GM18498 (cell line): ENCODE data around the gene MGAT4B.

Experiments used
- ATAC-seq: cut with Tn5 transposase; IDR thresholded peaks from one replicate; pipeline ENCODE4 v1.9.1; 2021; ENCODE audit warnings: mild to moderate bottlenecking, moderate library complexity; ENCODE audit not compliant: unreplicated experiment

The MGAT4B gene

DNA sequence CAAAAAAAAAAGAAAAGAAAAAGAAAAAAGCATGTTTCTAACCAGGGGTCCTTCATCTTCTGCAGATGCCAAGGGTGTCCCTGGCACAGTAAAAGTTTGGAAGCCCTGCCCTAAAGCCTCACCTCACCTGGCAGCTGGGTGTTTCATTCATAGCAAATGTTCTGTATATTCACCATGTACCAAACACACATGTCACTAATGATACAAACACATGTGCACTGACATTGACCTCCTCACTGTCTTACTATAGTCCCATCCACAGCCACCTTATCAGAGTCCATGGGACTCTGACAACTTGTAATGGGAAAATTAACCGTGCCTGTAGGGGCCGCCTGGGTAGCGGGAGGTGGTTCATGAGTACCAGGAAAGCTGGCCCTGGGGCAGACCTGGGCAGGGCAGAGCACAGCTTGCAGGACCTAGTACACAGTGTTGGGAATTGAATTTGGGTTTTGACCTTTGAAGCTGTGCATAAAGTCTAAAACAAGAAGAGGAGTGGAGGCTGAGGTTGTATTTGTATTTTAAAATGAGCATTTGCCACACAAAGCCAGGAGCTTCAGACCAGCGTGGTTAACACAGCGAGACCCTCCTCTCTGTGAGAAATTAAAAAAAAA, 6.4 kb upstream of the MGAT4B start:
- no peak for ATAC-seq

DNA sequence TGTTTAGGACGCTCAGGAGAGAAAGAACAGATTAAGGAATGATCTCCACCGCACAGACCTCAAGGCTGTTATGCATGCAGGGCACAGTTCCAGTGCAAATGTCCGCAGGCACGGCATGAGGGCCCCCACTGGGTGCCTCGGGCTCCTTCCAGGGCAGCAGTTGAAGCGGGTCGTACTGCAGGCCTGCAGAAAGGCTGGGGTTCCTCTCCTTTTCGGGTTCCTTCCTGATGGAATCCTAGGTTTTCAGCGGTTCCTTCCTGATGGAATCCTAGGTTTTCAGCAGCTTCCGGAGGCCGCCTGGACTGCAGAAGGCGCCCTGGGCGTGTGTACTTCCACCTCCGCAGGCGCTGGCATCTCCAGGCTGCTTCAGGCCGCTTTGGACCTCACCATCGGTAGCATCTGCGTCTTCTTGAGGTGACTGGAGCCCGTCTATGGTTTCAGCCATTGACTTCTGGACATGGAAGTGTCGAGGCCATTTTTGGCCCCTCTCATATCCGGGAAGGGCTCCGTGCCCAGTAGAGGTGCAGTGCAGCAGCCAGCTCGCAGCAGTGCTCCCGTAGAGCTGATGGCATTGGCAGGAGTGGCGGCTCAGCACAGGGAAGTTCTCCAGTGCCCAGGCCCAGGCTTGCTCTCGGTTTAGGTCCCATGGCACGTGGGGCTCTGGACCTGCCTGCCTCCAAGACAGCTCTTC, 5.6 kb upstream of the MGAT4B start:
- no peak for ATAC-seq

DNA sequence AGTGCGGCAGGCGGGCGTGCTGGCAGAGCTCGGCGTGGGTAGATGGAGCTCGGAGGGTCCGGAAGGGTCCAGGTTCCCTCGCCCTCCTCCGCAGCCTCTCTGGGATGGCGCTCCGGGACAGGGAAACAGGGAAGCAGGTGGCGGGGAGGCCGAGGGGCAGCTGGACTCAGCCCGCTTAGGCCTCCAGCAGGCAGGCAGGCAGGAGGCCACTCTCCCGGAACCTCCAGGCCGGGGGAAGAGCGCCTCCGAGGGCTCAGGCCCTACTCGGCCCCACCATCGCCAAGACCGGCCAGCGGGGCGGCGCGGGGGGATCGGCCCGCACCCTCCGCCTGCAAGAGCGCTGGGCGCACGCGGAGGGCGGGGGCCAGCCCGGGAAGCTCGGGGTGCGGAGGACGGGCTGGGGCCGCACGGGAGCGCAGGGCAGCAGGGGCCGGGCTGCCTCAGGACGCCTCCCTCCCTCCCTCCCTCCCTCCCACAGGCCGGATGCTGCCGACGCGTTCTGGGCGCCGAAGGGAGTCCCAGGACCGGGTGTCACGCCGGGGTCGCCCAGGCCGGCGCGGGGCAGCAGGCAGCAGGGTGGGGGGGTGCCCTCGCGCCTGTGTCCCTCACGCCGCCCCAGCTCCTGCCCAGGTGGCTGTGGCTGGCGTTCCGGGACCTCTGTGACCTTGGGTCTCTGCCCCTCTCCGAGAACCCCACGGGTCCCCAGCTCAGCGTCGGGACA, 977 bp downstream of the MGAT4B start:
- peak; percentile 25 for ATAC-seq

DNA sequence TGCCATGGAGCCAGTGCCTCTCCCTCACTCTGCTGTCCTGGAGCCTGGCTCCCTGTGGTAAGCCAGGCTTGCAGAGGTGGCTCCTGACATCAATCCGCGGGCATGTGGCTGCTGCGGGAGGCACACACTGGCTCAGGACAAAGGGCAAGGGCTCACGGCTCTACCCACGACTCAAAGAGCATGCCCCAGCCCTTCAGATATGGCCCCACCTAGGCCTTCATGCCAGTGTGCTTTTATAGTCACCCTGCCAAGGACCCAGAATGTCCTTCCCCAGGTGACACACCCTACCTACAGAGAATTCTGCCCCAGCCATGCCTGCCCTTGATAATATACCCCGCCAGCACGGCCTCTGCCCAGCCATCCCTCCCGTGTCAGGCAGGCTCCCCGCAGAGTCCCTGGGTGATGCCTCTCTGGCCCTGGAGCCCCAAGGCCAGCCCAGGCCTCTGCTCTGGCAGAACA, 1.6 kb downstream of the MGAT4B start:
- ATAC-seq = no peak

DNA sequence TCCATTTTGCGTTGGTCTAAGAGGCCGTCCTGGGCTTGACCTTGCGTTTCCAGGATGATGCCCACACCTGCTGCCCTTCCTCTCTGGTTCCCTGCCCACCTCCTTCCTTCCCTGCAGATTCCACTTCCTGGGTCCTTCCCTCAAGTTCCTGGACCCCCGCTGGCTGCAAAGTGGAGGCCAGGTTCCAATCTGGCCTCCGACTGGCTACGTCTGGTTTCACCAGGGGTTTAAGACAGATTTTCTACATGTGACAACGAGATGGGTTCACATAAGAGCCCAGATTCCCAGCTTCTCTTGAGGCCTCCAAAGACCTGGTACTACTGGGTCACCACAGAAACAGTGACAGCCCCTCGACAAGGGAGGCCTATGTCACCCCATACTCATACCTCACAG, 2.1 kb downstream of the MGAT4B start:
- no peak for ATAC-seq

DNA sequence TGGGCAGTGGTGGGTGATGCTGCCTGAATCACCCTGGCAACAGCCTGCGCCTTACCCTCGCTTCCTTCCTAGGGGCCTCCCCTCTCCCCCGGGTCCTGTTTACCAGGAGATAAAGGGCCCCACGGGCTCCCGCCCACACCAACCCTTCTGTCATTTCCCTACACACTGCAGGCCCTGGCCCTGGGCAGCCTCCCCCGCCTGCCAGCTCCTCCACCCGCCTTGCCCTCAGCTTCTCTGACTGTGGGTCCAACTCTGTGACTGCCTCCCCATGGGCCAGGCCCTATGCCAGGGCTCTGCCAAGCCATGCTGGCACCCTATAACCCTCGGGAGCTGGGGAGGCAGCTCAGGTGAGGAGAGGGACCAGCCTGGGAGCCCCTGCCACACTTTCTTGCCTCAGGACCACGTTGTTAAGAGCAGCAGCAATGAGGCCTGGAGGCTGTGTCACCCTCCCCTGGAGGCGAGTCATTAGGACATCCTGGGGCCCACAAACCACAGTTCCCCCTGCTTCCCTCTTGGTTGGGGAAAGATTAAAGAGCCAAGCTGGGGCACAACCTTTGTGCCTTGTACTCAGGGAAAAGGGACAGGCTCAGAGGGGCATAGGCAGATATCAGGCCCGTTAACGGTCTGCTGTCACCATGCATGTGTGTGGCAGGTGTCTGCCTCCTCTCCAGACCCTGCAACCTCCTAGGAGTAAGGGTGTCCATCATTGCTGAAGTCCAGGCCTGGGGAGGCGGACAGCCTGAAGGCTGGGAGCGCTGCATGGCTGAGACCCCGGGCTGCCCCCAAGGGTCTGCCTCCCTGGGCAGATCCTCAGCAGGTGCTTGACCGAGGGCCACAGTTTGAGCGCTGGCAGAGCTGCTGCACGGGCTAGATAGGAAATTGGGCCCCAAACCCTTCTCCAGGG, 2.8 kb downstream of the MGAT4B start:
- ATAC-seq = no peak

DNA sequence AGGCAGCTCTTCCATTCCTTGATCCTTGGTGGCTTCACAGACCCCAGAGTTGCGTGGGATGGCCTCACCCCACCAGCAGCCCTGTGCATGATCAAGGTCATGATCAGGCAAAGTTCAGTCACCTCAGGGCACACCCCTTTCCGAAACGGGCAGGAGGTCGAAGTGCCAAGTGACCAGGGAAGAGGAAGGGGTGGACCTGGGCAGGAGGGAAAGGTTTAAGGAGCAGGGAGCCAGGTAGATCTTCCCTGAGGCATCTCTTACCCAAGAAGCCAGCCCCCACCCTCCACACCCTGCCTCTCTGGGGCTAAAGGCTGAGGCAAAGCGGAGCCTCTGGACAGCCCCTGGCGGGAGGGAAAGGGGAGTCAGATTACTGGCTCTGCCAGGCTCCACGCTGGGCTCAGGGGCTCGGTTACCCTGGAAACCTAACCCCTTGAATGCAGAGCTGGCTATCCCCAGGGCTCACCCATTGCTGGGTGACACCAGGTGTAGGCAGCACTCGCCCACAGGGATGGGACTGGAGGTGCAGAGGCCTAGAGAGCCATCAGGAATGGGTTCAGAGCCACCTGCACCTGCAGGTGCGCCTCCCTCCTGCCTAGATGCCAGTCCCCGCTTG, 3.6 kb downstream of the MGAT4B start:
- no peak for ATAC-seq

DNA sequence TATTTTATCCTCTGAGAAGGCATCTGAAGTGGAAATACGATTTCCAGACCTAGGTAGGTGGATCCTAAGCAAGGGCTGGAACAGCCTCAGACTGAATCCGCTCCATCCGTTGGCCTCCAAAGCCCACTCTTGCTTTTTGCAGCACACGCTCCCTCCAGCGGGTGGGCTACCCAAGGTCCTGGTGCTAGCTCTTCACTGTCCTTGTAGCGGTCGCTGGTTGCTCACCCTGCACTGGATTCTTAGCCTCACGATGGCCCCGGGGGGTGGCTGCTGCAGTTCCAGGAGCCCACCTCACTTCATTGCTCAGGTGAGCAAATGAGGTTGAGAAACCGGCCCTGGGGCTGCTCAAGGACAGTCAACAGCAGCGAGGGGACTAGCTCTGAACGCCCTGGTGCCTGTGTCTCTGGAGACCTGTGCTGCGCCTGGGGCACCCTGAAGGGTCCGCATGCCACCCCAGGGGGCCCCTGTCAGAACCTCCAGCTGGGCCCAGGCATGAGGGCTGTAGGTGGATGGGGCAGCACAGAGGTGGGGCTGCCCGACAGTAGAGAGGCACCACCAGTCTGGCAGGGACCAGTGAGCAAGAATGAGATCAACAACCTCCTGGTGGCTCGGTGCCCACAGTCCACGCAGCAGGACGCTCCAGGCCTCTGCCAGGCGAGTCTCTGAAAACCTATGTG, 4.3 kb downstream of the MGAT4B start:
- ATAC-seq = no peak

DNA sequence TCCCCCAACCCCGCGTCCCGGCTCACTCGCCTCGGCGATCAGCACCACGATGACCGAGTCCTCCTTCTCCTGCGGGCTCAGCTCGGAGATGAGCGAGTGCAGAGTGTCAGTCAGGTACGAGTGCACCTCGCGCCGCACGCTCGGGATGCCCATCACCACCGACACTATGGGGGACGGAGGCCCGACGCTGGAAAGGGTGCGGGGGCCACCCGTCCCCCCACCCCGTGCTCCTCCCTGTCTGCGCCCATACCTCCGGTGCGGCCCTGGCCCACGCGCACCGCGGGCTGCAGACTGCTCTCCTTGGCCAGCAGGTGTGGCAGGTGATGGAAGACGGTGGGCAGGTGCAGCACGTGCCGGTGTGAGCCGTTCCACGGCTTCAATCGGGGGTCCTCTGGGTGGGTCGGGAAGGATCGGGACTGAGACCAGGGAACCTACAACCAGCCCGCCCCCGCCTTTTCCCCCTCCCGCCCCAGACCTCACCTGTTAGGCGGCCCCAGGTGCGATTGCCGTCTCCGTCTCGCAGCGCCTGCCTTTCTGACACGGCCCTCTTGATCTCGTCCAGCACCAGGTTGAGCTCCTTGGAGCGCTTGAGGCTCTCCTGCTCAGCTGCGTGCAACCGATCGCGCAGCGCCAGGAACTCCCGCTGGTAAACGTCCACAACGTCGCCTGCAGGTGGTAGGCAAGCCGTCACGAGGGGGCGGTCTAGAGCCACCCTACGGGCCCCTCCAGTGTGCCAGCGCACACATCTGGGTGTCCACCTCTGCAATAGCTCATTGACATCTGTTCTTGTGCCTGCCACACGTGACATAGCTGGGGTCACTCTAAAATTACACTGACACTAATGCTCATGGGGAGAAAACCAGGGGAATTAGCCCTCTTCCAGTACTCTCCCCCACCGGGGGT, 5.1 kb downstream of the MGAT4B start:
- ATAC-seq = no peak

DNA sequence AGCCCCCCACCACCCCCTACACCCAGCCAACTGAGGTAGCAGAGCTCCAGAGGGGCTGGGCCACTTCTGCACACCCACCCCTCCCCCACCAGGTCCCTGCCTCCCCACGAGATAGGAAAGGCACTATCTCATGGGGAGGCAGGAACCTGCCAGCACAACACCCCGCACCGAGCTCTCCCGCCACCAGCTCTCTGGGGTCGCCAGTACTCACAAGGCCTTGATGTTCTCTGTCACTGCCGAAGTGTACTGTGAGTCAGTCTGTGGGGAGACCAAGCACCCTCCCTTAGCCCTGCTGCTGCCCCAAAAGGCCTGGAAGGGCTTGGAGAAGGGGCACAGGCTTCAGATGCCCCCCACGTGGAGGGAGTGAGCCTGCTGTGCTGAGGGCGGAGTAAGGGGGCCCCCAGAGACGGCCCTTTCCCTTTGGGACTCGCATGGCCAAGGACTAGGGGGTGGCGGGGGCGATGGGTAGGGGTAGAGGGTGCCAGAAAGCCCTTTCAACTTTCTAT, 5.9 kb downstream of the MGAT4B start:
- ATAC-seq = no peak

DNA sequence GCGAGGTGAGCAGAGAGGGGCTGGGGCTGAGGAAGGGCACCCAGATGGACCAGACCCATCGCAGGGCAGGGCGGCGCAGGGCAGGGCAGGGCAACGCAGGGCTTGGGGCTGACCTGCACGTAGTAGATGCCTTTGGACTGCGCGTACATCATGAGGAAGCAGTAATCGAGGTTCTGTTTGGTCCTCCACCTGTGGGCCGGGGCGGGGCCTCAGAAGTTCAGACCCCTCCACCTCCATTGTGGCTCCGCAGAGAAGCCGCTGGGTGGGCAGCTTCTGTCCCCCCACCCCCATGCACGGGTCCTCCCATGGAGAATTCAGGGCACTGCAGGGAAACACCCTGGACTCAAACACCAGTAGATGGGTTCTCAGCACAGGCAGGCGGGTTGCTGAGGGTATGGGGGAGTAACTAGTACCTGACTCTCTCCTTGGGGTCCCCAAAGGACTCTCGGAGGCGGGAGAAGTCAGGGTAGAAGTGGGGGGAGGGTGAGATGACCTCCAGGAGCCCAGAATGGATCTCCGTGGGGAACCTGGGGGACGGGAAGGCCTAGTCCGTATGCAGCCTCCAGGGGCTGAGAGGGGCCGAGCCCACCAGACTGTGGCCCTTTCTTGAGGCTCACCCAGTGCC, 6.5 kb downstream of the MGAT4B start:
- ATAC-seq = no peak

DNA sequence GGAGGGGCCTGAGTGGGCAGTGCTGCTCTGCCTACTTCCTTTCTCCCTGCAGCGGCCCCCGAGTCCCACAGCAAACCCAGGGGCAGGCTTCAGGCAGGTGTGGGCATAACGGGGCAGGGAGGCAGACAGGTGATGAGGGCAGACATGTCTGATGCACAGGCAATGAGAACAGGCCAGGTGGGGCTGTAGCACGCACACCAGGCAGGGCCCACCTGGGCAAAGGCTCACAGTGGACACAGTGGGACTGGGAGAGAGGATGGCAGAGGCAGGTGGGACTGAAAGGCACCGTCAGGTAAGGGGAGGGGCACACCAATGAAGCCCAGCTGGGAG, 7.1 kb downstream of the MGAT4B start:
- ATAC-seq = no peak

DNA sequence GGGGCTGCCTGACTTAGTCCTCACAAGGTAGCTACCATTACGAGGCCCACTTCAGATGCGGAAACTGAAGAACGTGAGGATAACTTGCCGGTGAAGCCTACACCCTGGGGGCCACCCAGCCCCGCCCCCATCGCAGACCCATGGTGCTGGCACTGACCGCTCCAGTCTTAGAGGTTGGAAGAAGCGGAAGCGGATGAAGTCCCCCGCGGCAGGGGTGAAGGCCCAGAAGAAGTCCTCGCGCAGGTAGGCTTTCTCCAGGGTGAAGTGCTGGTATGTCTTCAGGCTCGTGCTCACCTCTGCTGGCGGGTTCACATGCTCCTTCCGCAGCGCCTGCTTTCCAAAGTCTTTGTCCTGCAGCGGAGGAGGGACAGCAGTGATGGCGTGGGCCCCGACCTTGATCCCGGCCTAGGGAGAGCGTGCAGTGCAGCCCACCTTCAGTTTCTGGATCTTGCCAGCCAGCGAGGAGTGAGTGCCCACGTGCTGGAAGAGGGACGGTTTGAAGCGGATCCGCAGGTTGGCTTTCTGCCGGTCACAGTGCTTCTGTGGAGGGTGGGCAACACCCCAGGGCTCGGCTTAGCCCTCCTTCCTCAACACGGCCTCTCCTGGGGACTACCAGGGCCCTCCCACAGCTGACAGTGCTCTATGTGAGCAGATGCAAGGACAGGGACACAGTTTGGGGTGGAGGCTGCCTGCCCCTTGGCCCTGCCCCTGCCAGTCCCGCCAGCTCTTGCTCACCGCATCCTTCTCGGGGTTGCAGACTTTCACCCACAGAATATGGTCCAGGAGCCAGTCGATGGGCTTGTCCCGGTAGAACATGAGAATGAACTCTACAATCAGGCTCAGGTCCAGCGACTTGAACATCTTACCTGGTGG, 7.7 kb downstream of the MGAT4B start:
- no peak for ATAC-seq

DNA sequence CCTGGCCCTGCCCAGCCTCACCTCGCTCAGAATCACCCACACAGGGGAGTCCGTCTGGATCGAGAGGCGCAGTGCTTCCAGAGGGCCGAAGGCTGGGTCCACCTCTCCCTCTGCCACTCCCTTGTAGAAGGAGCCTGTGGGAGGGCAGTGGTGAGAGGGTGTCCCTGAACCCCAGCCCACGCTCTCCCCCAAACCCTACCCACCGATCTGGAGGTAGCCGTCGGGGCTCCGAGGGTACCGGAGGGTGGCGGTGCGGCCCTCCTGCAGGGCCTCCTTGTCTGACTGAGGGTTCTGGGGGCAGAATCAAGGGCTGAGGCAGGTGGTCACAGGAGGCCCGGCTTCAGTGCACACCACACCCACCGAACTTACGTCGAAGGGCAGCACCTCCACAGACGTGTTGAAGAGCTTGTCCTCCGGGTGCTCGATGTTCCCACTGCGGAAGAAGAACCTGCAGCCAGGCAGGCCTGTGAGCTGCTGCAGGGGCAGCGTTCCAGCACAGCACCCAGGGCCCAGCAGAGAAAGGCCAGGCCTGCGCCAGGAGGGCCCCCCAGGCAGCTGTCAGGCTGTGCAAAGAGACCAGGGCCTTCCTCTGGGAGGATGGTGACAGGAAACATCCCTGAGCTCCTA, 8.4 kb downstream of the MGAT4B start:
- no peak for ATAC-seq

DNA sequence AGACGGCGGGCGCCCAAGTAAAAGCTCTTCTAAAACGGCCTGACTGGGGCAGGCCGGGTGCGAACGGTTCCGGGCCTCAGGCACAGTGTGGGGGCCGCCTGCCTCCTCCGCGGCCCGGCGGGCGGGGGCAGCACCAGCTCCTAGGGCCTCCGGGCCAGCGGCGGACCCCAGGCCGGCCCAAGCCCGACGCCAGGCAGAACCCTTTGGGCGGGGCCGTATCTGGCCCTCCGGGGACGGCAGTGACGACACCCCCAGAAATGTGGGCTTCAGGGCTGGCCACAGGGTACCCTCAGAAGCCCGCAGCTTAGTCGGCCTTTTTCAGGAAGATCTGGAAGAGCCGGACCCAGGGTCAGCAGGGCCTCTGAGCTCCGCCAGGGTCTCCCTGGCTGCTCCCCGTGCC, 8.9 kb downstream of the MGAT4B start:
- ATAC-seq = no peak

DNA sequence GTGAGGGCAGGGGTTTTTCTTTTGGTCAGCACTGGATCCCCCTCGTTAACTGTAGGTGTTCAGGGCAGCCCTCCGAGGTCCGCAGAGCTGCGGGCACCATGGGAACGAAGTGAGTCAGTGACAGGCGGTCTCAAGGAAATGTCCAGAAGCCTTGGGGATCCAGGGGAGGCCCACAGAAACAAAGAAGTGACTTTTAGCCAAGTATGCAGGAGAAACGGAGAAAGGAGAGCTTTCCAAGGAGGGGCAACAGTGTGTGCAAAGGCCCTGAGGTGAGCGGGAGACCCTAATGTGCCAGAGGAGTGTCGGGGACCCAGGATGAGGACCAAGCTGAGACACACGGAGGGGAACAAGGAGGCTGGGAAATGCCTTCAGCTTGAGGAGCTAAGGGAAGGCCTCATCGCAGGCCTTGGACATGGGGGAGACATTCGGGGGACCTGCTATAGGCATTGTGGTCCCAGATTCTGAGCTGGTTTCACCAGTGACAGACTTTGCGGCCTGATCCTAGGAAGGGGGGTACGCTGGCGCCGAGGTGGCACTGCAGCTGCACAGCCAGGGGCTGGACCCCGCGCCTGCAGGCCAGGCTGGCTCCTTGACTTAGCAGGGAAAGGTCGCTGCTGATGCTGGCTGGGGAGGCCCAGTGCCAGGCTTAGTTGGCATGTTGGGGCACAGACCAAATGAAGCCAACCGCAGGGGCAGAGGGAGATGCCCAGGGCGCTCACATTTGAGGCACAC, 9.6 kb downstream of the MGAT4B start:
- ATAC-seq = no peak
